HG03558 (cell line): ENCODE measurements around the gene CIAO2A.
"Not testable (repeated sequence)": the region's sequence is repeated elsewhere in the genome, so short reads cannot be mapped to it uniquely, and the experiment has no call there.

Experiments used
- ATAC-seq: cut with Tn5 transposase; IDR thresholded peaks from one replicate; pipeline ENCODE4 v1.9.1; 2021; ENCODE audit warnings: moderate number of reproducible peaks; ENCODE audit not compliant: unreplicated experiment; ENCODE audit errors: extremely low read depth

The CIAO2A gene, protein sequence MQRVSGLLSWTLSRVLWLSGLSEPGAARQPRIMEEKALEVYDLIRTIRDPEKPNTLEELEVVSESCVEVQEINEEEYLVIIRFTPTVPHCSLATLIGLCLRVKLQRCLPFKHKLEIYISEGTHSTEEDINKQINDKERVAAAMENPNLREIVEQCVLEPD

DNA sequence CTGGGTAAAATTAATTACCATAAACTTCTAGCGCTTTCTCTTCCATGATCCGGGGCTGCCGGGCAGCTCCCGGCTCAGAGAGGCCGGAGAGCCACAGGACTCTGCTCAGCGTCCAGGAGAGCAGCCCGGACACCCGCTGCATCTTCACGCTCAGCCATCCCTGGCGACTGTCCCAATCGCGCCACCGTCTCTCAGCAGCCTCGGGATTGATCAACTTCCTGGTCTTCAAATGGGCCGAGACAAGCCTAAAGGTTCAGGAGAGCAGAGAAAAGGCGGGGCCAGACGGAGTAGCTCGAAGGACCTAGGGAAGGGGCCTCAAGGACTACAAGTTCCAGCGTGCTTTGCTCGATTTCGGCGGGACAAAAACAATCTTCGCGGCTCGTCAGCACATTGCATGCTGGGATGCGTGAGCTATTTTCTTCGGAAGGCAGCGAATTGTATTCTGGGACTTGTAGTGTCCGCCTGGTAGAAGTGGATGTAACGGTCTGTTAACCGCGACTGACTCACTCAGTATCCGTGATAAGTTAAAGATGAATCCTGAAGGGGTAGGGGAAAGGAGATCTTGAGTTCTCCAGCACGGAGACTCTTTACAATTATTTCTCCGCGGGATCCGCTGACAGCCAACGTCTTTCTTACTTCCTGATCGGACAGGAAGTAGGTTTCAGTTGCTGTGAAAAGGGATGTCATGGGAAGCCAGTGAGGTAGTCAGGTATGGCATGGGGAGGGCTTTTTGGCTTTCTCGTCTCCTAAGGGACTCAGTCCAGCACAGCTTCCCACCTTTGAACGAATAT is at the start of gene CIAO2A:
CIAO2A (minus strand) TSS at position 212 of the 791 bp plus-strand sequence; CDS start at position 142, 70 bp downstream.
- ATAC-seq: peak; percentile 35

DNA sequence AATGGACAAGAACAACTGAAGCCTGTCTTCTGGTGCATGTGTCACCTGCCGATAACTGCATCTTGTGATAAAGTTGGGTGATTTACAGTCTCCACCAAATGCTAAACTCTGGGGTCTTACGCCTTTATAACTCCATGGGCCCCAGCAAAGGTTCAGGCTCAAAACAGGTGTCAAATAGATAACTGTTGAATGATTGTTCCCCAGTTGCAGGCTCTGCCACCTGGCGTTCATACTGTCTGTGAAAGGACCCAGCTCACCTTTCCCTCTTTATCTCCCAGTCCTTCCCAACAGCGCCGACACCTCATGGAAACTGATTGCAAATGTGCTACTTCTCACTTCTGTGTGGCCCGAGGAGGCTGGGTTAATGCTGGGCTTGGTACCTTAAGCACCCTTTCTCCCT is 49.6 kb upstream of the CIAO2A start:
- no peak for ATAC-seq

DNA sequence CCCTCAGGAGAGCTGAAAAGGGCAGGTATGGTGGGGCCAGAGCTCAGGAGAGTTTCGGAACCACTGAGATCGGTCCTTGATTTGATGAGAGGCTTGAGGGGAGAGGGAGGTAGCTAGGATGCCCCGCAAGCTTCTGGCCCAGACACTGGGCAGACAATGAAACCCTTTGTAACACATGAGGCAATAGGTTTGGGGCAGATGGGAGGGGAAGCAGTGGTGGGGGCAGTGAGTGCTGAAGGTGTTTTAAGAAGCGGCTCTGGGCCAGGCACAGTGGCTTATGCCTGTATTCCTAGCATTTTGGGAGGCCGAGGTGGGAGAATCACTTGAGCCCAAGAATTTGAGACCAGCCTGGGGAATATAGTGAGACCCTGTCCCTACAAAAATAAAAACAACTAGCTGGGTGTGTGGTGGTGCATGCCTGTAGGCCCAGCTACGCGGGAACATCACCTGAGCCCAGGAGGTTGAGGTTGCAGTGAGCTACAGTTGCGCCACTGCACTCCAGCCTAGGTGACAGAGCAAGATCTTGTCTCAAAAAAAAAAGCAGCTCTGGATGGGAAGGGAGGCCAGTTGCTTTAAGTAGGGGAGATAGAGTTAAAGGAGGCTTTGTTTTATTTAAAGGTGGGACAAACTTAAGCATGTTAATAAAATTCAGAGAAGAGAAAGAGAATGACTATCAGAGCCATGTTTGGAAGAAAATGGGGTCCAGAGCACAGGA is 48.3 kb upstream of the CIAO2A start:
- ATAC-seq: no peak

DNA sequence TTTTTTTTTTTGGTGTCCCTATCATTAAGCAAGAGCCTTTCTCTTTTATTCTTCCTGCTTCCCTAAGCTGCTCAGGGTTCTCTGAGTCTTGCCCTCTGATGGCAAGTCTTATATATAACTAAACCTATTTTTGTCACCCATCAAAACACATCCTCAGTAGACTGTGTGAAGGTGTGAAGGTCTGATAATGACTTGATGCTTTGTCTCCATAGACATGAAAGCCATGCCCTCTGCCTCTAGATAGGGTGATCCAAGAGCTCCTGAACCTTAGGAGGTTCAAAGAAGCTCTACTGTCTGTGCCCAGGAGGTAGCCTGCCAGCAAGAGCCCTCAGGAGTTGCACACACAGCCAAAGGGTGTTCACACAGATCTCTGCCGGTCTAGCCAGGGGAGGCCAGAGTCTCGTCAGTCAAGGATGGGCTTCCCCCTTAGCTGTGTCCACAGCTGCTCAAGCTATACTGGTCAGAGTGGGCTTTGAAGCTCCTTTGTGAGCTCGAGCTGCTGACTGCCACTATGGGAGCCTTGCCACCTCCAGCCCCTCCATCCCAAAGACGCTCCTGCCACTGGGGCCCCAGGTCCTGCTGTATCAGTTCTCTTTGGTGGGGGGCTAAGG is 44.8 kb upstream of the CIAO2A start:
- no peak for ATAC-seq

DNA sequence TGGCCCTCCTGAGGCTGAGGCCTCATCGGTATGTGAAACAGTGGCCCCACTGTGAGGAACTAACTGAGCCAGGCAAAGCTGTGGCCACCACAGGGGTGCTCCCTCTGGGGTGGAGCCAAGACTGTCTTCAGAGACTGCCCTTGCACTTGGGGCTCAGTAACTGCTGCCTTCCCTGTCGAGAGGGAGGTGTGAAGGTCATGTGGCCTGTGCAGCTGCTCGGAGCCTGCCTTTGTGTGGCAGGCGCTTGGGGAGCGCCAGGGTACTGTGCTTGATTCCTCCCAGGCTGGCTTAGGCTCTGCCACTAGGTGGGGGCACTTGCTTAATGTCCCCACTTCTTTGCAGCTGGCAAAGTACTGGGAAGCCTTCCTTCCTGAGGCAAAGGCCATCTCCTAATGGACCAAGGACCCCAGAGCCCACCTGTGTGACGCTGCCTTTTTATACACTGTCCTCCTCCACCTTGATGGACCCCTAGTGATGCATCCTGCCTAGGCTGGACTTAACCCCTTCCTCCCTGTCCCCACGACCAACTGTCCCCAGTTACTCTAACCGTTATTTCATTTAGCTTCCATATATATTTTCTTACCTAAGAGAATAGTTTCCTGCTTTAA is 43.7 kb upstream of the CIAO2A start:
- no peak for ATAC-seq

DNA sequence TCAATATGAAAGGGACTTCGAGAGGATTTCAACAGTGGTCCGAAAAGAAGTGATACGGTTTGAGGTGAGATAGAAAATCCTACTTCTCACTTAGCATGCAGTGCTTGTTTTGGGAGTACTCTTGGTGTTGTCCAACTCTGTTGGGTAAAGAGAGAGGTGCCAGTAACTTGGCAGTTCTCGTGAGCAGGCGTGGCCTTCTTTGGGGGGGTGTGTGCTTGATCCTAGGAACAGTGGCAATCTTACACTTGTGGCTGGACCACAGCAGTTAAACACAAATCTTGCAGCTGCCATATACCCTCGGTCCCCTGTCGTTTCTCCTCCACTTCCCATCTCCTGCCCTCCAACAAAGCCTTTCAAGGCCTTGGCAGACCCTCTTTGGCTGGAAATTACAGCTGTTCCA is 42.7 kb upstream of the CIAO2A start:
- ATAC-seq: no peak

DNA sequence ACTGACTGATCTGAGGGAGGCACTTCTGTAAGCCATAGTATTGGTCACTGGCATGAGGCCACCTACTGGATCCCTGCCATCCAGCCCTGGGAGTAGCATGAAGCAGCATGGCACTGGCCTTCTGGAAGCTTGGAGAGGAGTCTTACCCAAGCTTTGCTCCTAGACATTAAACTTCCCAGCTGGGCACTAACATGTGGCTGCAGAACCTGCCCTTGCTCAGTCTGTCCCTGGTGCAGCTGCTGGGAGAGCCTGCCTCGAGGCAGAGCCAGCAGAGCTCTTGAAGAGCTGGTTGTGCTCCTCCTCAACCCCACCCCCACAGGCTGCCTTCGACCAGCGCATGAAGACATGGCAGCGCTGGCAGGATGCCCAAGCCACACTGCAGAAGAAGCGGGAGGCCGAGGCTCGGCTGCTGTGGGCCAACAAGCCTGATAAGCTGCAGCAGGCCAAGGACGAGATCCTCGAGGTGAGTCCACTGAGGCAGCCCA is 40.7 kb upstream of the CIAO2A start:
- no peak for ATAC-seq

DNA sequence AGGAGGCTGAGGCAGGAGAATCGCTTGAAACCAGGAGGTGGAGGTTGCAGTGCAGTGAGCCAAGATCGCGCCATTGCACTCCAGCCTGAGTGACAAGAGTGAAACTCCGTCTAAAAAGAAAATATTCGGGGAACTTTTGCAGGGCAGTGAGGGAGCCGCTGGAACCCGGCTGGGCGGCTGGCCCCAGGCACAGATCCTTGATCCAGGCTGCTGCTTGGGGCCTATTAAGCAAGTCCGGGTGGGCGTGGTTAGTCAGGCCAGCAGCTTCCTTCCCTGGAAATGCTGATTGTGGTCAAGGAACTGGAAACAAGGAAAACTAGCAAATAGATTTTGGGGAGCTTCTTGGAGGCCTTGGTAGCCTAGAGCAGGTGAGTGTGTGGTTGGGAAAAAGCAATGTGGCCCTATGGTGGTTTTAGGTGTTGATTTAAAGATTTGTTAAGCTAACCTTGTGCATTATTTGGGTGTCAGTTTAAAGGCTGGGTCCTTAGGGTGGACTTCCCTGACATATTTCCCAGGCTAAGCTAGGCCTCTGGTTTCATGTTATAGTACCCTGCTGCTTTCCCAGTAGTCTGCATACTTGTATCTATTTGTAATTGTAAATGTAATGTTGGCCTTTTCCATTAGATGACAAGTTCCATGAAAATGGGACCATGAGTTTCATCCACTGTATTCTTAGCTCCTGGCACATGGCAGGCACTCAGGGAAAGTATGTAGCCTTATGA is 40.1 kb upstream of the CIAO2A start:
- no peak for ATAC-seq

DNA sequence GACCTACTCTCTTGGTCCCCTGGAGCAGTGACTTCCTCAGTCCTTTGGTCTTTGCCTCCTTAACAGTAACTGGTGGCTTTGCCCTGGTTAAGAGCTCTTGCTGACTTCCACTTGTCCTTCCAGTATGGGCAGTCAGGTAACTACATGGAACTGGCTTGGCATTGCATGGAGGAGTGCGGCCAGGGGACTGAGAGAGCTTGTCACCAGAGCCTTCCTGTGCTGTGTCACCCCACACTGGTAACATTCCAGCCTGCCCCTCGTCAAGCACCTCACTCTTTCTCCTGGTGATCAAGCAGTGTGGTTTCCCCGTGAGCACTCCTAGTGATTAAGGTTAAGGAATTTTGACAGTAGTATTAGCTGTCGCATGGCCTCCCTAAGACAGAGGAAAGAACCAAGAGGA is 38.6 kb upstream of the CIAO2A start:
- ATAC-seq: no peak

DNA sequence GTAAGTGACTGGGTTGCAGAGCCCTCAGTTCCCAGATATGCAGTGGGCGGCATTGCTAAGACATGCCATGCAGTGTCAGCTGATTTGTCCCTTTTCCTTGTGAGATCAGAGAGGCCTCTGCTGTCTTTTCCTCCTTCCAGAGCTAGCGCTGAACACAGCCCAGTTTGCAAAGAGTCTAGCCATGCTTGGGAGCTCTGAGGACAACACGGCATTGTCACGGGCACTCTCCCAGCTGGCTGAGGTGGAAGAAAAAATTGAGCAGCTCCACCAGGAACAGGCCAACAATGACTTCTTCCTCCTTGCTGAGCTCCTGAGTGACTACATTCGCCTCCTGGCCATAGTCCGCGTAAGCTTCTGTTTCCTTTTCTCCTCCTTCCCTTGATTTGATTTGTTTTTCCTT is 37.9 kb upstream of the CIAO2A start:
- no peak for ATAC-seq

DNA sequence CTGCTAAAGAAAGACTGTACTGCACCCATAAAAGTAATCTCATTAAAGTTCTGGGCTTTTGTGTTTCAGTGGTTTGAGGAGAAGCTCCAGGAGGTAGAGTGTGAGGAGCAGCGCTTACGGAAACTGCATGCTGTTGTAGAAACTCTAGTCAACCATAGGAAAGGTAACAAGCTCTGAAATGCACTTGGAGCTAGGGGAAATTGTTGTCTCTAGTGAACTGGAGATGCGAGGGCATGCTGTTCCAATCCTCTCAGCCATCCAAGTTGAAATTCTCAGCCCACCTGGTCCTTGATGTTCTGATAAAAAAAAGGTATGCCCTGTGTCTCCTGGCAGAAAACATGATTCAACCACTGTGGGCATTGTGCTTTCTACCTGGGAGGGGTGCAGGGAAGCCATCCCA is 36.5 kb upstream of the CIAO2A start:
- no peak for ATAC-seq

DNA sequence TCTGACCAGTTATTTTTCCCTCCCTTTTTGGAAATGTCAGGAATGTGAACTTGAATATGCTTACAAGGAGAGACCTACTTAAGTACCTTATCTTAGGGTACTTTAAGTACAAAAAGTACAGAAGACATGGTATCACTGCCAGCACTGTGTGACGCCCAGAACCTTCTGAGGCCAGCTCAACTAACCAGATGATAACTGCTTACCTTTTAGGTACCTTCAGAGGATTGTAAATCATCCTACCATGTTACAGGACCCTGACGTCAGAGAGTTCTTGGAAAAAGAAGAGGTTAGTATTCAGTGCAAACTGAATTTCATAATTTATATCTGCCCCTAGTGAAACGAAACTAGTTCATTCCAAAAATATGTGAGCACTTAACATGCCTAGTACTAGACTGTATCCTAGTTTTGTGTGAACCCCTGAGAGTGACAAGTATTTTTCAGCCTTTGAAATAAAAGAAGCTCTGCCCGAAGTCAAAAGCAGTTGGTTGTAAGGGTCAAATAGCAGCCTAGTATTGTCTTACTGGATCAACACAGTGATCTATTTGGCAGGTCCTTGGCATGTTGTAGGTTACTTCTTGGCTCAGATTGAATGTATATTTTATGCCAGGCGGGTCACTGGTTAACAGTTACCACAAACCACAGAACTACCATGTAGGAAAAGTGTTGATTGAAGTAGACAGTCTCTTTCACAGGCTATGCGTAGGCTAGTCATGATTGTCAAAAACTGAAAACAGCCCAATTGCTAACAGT is 34.1 kb upstream of the CIAO2A start:
- no peak for ATAC-seq

DNA sequence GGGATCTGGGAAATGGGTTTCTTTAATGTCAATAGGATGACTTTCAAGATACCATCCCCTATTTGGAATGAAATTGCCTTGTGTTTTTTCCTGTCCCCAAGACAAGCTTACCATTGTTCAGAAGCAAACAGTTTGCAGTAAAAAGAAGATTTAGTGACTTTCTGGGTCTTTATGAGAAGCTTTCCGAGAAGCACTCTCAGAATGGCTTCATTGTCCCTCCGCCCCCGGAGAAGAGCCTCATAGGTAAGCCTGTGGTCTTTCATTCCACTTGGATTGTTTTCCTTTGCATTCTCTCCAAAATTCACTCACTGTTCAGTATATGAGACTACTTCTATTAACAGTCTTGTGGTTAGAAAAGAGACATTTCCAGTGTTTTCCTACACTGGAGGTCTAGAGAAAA is 32.3 kb upstream of the CIAO2A start:
- no peak for ATAC-seq

DNA sequence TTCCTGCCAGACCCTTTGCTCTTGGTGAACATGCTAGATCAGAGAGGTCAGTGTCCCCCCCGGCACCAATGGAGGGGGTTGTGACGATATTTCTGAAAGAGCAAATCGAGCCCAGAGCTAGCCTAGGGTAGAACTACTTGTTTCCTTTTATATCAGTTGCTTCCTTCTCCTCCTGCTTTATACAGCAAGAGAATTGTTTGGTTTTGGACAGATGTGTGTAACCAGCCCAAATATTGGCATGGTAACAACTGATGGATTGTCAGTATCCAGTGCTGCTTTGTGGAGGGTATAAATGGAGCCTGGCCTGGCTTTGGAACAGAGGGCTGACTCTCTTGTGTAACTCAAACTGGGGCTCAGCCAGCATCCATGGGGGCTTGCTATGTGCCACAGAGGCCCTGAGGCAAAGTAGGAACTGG is 29.3 kb upstream of the CIAO2A start:
- no peak for ATAC-seq

DNA sequence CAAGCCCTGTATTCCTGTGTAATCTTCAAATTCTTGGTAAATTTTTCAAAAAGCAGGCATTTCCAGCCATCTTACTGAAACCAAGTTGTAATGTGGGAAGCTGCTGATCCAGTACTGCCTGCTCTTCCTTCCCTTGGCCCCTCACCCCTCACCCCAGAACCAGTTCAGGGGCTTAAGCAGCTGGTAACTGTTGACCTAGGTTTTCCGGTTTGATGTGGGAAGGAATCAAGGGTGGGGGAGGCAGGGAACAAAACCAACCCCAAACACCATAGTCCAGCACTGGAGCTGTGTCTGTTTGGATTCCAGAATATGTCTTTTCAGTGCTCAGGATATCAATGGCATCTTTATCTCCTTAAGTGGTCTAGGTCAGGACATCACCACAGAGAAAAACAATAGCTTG is 28.8 kb upstream of the CIAO2A start:
- no peak for ATAC-seq

DNA sequence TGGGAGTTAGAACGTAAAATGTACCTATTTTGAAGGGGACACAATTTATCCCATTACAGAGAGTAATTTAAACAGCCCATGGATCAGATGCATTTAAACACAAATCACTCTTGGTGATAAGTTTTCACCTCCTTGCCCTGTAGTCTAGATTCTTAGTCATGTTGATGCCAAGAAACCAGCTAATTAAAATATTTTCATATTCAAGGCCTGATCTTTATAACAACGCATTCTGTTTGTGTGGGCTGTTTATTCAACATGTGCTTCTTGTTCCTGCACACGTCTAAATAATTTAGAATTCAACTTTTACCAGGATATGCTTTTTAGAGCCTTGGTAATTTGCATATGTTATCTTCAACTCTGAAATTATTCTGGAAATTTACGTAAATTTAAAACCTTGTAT is 28.0 kb upstream of the CIAO2A start:
- no peak for ATAC-seq

DNA sequence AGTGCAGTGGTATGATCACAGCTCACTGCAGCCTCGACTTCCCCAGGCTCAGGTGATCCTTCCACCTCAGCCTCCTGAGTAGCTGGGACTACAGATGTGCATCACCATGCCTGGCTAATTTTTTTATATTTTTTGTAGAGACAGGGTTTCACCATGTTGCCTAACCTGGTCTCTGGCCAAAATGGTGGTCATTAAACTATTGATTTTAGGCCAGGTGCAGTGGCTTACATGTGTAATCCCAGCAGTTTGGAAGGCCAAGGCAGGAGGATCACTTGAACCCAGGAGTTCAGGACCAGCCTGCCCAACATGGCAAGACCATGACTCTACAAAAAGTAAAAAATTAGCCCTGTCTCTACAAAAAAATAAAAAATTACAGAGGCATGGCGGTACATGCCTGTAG is 26.7 kb upstream of the CIAO2A start:
- not testable (repeated sequence) for ATAC-seq

DNA sequence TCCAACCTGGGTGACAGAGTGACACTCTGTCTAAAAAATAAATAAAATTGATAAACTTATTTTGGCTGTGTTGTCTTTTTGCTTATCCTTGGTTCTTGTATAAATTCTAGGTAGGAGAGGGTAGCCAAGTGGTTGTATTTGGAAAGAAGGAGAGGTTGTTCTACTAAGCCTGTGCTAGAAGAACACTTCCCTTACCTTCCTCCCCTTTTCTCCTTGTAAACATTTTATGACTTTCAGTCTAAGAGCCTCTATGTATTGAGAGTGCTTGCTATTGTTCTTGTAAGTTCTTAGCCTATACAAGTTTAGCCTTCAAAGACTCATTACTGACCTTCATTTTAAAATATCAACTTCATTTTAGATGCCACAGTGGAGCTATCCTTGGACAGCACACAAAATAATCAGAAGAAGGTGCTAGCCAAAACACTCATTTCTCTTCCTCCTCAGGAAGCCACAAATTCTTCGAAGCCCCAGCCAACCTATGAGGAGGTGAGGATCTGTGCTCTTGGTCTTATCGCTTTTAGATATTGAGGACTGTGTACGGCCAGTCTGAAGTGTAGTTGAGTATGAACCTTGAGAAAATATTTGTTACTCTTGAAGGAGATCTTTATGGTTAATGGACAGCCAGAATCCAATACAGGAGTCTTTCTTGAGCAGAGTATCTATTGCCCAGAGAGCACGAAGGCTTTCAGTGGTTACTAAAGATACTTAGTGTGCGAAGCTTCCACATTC is 24.3 kb upstream of the CIAO2A start:
- ATAC-seq: no peak

DNA sequence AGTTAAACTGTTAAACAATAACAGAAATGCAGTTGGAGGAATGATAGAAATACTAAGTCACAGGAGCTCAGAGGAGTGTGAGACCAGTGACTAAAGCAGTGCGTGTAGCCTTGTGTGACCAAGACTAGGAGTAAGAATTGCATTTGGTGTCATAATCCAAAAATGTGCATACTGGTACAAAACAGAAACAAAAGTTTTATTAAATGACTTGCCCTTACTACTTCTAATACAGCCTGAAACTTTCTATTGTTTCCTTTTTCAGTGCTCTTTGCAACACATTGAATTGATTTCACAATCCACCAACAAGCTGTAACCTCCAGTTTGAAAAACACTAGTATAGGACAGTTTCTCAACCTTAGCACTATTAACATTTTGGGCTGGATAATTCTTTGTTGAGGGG is 19.3 kb upstream of the CIAO2A start:
- no peak for ATAC-seq
